Hepatocyte (in vitro differentiated cells): ENCODE results near the gene LDLR.

Experiments
- EZH2phosphoT487 ChIP-seq: fragments of 200-600 bp; sonication (generic); IDR thresholded peaks from one replicate; pipeline ENCODE4 v1.6.1; 2018; ENCODE audit warnings: antibody characterized with exemption, mild to moderate bottlenecking, low read depth, moderate library complexity; ENCODE audit not compliant: unreplicated experiment, severe bottlenecking
- TF ChIP-seq, protein P1 (sequence below): fragments of 200-600 bp; sonication (generic); IDR thresholded peaks from 2 replicates; pipeline ENCODE4 v1.5.1; 2016; ENCODE audit warnings: antibody characterized with exemption, mild to moderate bottlenecking; ENCODE audit not compliant: poor library complexity

DNA sequence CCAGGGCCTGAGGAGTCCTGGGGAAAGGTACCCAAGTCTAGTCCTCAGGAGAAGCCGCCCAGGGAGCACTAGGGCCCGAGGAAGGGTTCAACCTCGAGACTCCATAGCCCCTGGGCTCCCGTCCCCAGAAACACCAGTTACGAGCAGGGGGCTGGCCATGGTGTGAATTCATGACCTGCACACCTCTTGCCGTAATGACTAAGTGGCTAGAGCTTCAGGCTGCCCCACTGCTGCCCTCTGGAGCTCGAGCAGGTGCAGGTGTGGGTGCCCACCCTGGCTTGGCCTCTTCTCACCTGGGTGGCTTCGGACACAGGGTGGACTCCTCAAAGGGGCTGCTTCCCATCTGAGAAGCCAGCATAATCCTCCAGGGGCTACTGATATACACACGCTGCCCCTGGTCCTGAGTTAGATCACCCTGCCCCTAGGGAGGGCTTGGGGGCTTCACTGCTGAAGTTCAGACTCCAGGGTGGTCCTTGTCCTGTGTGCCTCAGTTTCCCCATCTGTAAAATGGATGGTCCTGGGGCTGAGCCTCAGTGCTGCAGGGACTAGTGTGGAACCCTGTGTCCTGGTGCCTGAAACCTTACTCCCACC is 52.8 kb downstream of the LDLR start:
- TF ChIP-seq, protein P1, sequence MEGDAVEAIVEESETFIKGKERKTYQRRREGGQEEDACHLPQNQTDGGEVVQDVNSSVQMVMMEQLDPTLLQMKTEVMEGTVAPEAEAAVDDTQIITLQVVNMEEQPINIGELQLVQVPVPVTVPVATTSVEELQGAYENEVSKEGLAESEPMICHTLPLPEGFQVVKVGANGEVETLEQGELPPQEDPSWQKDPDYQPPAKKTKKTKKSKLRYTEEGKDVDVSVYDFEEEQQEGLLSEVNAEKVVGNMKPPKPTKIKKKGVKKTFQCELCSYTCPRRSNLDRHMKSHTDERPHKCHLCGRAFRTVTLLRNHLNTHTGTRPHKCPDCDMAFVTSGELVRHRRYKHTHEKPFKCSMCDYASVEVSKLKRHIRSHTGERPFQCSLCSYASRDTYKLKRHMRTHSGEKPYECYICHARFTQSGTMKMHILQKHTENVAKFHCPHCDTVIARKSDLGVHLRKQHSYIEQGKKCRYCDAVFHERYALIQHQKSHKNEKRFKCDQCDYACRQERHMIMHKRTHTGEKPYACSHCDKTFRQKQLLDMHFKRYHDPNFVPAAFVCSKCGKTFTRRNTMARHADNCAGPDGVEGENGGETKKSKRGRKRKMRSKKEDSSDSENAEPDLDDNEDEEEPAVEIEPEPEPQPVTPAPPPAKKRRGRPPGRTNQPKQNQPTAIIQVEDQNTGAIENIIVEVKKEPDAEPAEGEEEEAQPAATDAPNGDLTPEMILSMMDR: peak; percentile 18
- TF ChIP-seq EZH2phosphoT487: no peak
